CD14-positive monocyte (primary cell): ENCODE data around the gene NTRK2. TPM values are rescaled to one million over a fixed set of nuclear protein-coding genes. Genes with fewer than 3 reads are reported as not detected.

ENCODE experiments used
- DNase-seq, 3 donors: peaks; one replicate each; pipeline ENCODE4 v3.0.0-alpha.2; 2011 to 2022
- H2AFZ ChIP-seq: 2 replicates; pipeline ENCODE4 v1.6.0; 2012; ENCODE audit warnings: mild to moderate bottlenecking, low read depth, low read length, inconsistent platforms; ENCODE audit not compliant: insufficient read depth, poor library complexity, severe bottlenecking
- H3K27ac ChIP-seq, 2 donors: 1 replicate in 1 of 2; 2 replicates in 1 of 2; pipeline ENCODE4 v1.5.1; 2012 to 2013; ENCODE audit warnings: low read length in 2 of 2, control low read depth in 1 of 2, inconsistent platforms in 1 of 2, low read depth in 1 of 2, mild to moderate bottlenecking in 1 of 2
- H3K27me3 ChIP-seq, 2 donors: one replicate each; pipeline versions ENCODE4 v1.6.0 to v1.6.1; 2011 to 2013; ENCODE audit warnings: low read length in 2 of 2; ENCODE audit not compliant: control insufficient read depth in 2 of 2, insufficient read depth in 2 of 2
- H3K36me3 ChIP-seq, 2 donors: replicated peaks in 1 of 2; 1 replicate in 1 of 2; 2 replicates in 1 of 2; pipeline versions ENCODE4 v1.5.1 to v1.6.1; 2012 to 2013; ENCODE audit warnings: low read length in 2 of 2, control low read depth in 1 of 2, inconsistent platforms in 1 of 2, mild to moderate bottlenecking in 1 of 2; ENCODE audit not compliant: insufficient read depth in 2 of 2, control insufficient read depth in 1 of 2
- H3K4me1 ChIP-seq, 2 donors: 1 replicate in 1 of 2; 2 replicates in 1 of 2; pipeline versions ENCODE4 v1.5.1 to v1.6.1; 2012 to 2013; ENCODE audit warnings: low read length in 2 of 2, control low read depth in 1 of 2, inconsistent platforms in 1 of 2, mild to moderate bottlenecking in 1 of 2, moderate library complexity in 1 of 2; ENCODE audit not compliant: insufficient read depth in 2 of 2, control insufficient read depth in 1 of 2
- H3K4me2 ChIP-seq: replicated peaks from 2 replicates; pipeline ENCODE3; 2012; ENCODE audit warnings: low read length, moderate library complexity, mild to moderate bottlenecking; ENCODE audit not compliant: poor library complexity, severe bottlenecking; ENCODE audit errors: extremely low read depth
- H3K4me3 ChIP-seq, 3 experiments: fragments of 200-600 bp in 1 of 3; sonication (generic) in 1 of 3; replicated peaks in 1 of 3; 1 replicate in 2 of 3; 2 replicates in 1 of 3; pipeline ENCODE4 v1.5.1; 2011 to 2013; ENCODE audit warnings: low read length in 3 of 3, mild to moderate bottlenecking in 3 of 3, control low read depth in 2 of 3, low read depth in 2 of 3, inconsistent platforms in 1 of 3, moderate library complexity in 1 of 3
- H3K79me2 ChIP-seq: 2 replicates; pipeline ENCODE4 v1.6.0; 2012; ENCODE audit warnings: mild to moderate bottlenecking, control low read depth, inconsistent platforms, low read length, moderate library complexity; ENCODE audit not compliant: insufficient read depth
- H3K9ac ChIP-seq: 2 replicates; pipeline ENCODE4 v1.6.0; 2017; ENCODE audit warnings: low read length, mild to moderate bottlenecking; ENCODE audit not compliant: insufficient read depth, poor library complexity, severe bottlenecking
- H3K9me3 ChIP-seq, 2 donors: replicated peaks in 1 of 2; 1 replicate in 1 of 2; 2 replicates in 1 of 2; pipeline versions ENCODE4 v1.5.1 to v1.6.1; 2012 to 2013; ENCODE audit warnings: low read length in 2 of 2, control low read depth in 1 of 2; ENCODE audit not compliant: control insufficient read depth in 1 of 2, insufficient read depth in 1 of 2
- H4K20me1 ChIP-seq: 2 replicates; pipeline ENCODE4 v1.6.0; 2012; ENCODE audit warnings: mild to moderate bottlenecking, low read length, control low read depth, moderate library complexity; ENCODE audit not compliant: insufficient read depth
- H3K27ac Mint-ChIP-seq, 7 donors: one replicate each; pipeline ENCODE4 v1.8.0; 2020; ENCODE audit warnings: mild to moderate bottlenecking in 7 of 7, mixed read lengths in 7 of 7, moderate library complexity in 6 of 7, inconsistent platforms in 2 of 7
- H3K27me3 Mint-ChIP-seq, 3 donors: one replicate each; pipeline ENCODE4 v1.8.0; 2021 to 2022; ENCODE audit warnings: low read depth in 3 of 3, mild to moderate bottlenecking in 3 of 3, mixed read lengths in 3 of 3, moderate library complexity in 3 of 3, inconsistent platforms in 1 of 3
- H3K36me3 Mint-ChIP-seq, 2 donors: one replicate each; pipeline ENCODE4 v1.8.0; 2020; ENCODE audit warnings: mixed read lengths in 2 of 2, inconsistent platforms in 1 of 2, mild to moderate bottlenecking in 1 of 2
- H3K4me1 Mint-ChIP-seq: one replicate; pipeline ENCODE4 v1.8.0; 2020; ENCODE audit warnings: mild to moderate bottlenecking, mixed read lengths
- H3K4me3 Mint-ChIP-seq, 2 donors: one replicate each; pipeline ENCODE4 v1.8.0; 2020; ENCODE audit warnings: mild to moderate bottlenecking in 2 of 2, mixed read lengths in 2 of 2, moderate library complexity in 1 of 2
- H3K9me3 Mint-ChIP-seq, 7 donors: one replicate each; pipeline ENCODE4 v1.8.0; 2020 to 2022; ENCODE audit warnings: mixed read lengths in 7 of 7, mild to moderate bottlenecking in 6 of 7, moderate library complexity in 6 of 7, inconsistent platforms in 2 of 7
- CTCF ChIP-seq: fragments of 200-600 bp; IDR thresholded peaks from one replicate; pipeline ENCODE4 v1.8.0; 2022; ENCODE audit warnings: antibody characterized with exemption, mild to moderate bottlenecking
- WGBS: methylation state at CpG from one replicate; pipeline ENCODE4 v1.1.5; 2013; ENCODE audit warnings: missing lambda C conversion rate; ENCODE audit not compliant: insufficient coverage; 5-methylcytosine and 5-hydroxymethylcytosine counted together
- intact Hi-C, 2 donors: fragments of 100-400 bp; cut with micrococcal nuclease; formaldehyde crosslinking; loops; one replicate each; pipeline versions ENCODE4 v1.15.0 to v1.15.1; 2023
- polyA plus RNA-seq, 3 donors: library from polyadenylated mRNA; depleted of rRNA in 1 of 3; unstranded in 2 of 3; stranded (reverse) in 1 of 3; fragments of 300-500 nt in 2 of 3; fragments of >200 nt in 1 of 3; fragmentation: Illumina TruSeq in 2 of 3; gene quantifications; 1 replicate in 2 of 3; 2 replicates in 1 of 3; pipeline ENCODE4 v1.2.3, GENCODE V29; 2012 to 2021

Gene NTRK2
- polyA plus RNA-seq, 3 donors, result not detected

GRCh38 chr9:84970432-84970831 lies 300.9 kb downstream of the NTRK2 start:
- Mint-ChIP-seq H3K4me1 (no peaks in the 10 kb centered on the region), H3K27me3 (peaks cover 0 to 5% (median 1%) of the 10 kb centered on the region in 3 donors), H3K4me3 (no peak overlapping the region), H3K27ac (no peak overlapping the region), H3K9me3 (peaks cover 0 to 5% (median 0%) of the 10 kb centered on the region in 7 donors), H3K36me3 (no peaks in the 10 kb centered on the region)
- Histone ChIP-seq H3K4me3 (no peak overlapping the region), H3K36me3 (no peaks in the 10 kb centered on the region), H3K27ac (no peak overlapping the region), H3K9ac (no peak overlapping the region), H3K79me2 (no peaks in the 10 kb centered on the region), H3K9me3 (no peaks in the 10 kb centered on the region), H2AFZ (no peak overlapping the region), H3K27me3 (no peaks in the 10 kb centered on the region), H3K4me1 (no peaks in the 10 kb centered on the region), H3K4me2 (no peak overlapping the region), H4K20me1 (no peaks in the 10 kb centered on the region)
- TF ChIP-seq CTCF, result no peak
- DNase-seq, result no peak
- intact Hi-C loops, result no loop called here
- WGBS, result no CpG with 5 or more reads among the region's 2 CpGs

- Histone ChIP-seq H3K9ac (no peak overlapping the region), H3K79me2 (no peaks in the 10 kb centered on the region), H3K4me2 (no peak overlapping the region), H2AFZ (no peak overlapping the region), H4K20me1 (no peaks in the 10 kb centered on the region), H3K4me3 (no peak overlapping the region), H3K9me3 (no peaks in the 10 kb centered on the region), H3K4me1 (no peaks in the 10 kb centered on the region), H3K27ac (no peak overlapping the region), H3K27me3 (no peaks in the 10 kb centered on the region), H3K36me3 (no peaks in the 10 kb centered on the region)
- peaks cover 0 to 11% (median 0%) of the 10 kb centered on the region in 7 donors for H3K9me3 Mint-ChIP-seq
- no peaks in the 10 kb centered on the region for H3K36me3 Mint-ChIP-seq
- intact Hi-C loops, result no loop called here
- no peak for DNase-seq
- H3K27ac Mint-ChIP-seq, result no peak overlapping the region
- TF ChIP-seq CTCF, result no peak
- H3K4me3 Mint-ChIP-seq, result no peak overlapping the region
- H3K4me1 Mint-ChIP-seq, result no peaks in the 10 kb centered on the region
- H3K27me3 Mint-ChIP-seq, result peaks cover 0 to 5% (median 1%) of the 10 kb centered on the region in 3 donors
These were observed 302.0 kb downstream of the NTRK2 start for GRCh38 chr9:84971571-84971970.
